Right lobe of liver (tissue), 4 donors: ENCODE measurements around the gene MRPS34.

Experiments used
- CTCF ChIP-seq, 4 donors: fragments of 200-600 bp in 3 of 4; fragments of 450-650 bp in 1 of 4; IDR thresholded peaks; one replicate each; pipeline versions ENCODE4 v1.5.1 to v1.8.0; 2016 to 2022; ENCODE audit warnings: antibody characterized with exemption in 4 of 4, mild to moderate bottlenecking in 2 of 4
- POLR2A ChIP-seq: fragments of 450-650 bp; IDR thresholded peaks from one replicate; pipeline ENCODE4 v1.6.1; 2017; ENCODE audit warnings: antibody characterized with exemption, mild to moderate bottlenecking
- donor health status: DM: no; HTN: no; CAD: no.
- donor health status: DM: no; HTN: no; CAD: no.
- donor health status: DM: no; HTN: yes; CAD: no.

GRCh38 chr16:1771864-1772361, 1.0 kb downstream of the MRPS34 start:
- no peak for TF ChIP-seq CTCF (IDR thresholded peaks at IDR 0.05)
- no peak for TF ChIP-seq POLR2A
